LNCaP clone FGC (cell line): ENCODE measurements around the gene EGFLAM.

ENCODE experiments used
- DNase-seq: peaks from one replicate; pipeline ENCODE4 v3.0.0-alpha.2; 2011; ENCODE audit warnings: low read depth
- H3K4me3 ChIP-seq: 2 replicates; pipeline ENCODE4 v1.5.1; 2011; ENCODE audit warnings: mild to moderate bottlenecking, low read depth, low read length, control low read depth
- TF ChIP-seq, protein P1 (sequence below): IDR thresholded peaks from 2 replicates; pipeline ENCODE4 v1.5.1; 2012; ENCODE audit warnings: mild to moderate bottlenecking; ENCODE audit not compliant: control insufficient read depth, insufficient read depth; ENCODE audit errors: extremely low read depth

The EGFLAM gene

DNA sequence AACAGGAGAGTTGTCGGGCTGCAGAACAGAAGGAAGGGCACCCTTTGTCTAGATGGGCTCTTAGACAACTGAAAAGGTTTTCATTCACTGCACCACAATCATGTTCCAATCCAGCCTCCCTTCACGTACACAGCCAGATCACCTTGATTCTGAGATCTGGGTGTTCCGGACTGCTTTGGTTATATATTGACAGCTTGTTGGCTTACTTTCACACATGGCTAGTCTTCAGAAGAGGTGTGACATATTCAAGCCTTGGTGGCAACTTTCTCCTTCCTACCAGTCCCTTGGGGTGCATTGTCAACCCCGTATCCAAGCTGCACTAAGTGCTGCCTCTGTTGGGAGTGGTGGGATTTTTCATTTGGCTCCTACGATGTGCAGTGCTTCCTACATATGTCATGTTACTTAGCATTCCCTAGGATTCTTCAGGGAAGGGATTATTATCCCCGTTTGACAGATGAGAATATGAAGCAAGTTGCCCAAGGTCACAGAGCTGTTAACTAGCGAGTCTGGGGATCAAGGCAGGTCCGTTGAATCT lies 197.5 kb downstream of the EGFLAM start:
- TF ChIP-seq, protein P1, sequence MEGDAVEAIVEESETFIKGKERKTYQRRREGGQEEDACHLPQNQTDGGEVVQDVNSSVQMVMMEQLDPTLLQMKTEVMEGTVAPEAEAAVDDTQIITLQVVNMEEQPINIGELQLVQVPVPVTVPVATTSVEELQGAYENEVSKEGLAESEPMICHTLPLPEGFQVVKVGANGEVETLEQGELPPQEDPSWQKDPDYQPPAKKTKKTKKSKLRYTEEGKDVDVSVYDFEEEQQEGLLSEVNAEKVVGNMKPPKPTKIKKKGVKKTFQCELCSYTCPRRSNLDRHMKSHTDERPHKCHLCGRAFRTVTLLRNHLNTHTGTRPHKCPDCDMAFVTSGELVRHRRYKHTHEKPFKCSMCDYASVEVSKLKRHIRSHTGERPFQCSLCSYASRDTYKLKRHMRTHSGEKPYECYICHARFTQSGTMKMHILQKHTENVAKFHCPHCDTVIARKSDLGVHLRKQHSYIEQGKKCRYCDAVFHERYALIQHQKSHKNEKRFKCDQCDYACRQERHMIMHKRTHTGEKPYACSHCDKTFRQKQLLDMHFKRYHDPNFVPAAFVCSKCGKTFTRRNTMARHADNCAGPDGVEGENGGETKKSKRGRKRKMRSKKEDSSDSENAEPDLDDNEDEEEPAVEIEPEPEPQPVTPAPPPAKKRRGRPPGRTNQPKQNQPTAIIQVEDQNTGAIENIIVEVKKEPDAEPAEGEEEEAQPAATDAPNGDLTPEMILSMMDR, result no peak

DNA sequence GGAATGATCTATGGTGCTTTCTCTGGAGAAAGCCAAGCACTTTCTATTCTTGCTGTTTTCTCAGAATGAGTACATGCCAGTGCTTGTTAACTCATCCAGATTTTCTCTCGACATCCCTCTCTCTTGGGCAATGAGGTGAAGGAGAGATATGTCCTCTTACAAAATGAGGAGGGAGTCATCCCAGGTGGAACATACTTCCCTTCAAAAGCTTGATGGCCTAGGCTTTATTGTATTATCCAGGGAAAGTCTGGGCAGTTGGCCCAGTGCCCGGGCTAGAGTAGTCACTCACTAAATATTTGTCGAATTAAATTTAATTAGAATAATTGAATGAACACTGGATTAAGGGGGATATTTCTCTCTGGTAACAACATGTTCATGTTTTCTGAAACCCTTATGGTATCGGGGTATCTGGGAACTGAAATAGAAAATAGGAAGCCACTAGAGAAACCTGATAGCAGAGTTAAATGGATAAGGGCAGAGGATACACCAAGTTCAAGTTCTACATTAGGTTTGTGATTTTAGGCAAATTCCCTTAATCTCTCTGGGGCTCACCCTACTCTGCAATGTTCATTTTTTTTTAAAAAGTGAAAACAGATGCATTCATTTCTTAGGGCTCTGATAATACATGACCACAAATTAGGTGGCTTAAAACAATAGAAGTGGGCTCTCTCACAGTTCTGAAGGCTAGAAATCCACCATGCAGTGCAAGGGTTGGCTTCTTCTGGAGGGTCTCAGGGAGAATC lies 198.5 kb downstream of the EGFLAM start:
- DNase-seq, result no peak
- TF ChIP-seq, protein P1, result no peak
- no peak overlapping the region for H3K4me3 ChIP-seq

More for the DNA sequence above, 197.5 kb downstream of the EGFLAM start:
- H3K4me3 ChIP-seq, result no peak overlapping the region
- DNase-seq, result no peak

DNA sequence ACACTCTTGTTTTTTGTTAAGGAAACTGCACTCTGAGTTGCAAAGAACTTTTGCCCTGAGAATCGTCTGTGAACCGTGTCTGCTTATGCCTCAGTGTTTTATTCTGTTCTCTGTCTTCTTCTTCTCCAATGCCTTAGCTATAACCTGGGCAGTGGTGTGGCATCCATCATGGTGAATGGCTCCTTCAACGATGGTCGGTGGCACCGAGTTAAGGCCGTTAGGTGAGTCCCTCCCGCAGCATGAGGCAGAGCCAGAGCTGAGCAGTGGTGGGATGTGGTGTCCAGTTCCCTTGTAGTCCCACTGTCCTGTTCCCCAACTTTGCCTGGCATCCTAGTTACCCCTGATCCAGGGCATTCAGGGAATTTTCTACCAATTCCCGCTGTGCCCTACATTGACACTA lies 199.8 kb downstream of the EGFLAM start:
- TF ChIP-seq, protein P1, result no peak
- H3K4me3 ChIP-seq, result no peak overlapping the region
- DNase-seq, result no peak

DNA sequence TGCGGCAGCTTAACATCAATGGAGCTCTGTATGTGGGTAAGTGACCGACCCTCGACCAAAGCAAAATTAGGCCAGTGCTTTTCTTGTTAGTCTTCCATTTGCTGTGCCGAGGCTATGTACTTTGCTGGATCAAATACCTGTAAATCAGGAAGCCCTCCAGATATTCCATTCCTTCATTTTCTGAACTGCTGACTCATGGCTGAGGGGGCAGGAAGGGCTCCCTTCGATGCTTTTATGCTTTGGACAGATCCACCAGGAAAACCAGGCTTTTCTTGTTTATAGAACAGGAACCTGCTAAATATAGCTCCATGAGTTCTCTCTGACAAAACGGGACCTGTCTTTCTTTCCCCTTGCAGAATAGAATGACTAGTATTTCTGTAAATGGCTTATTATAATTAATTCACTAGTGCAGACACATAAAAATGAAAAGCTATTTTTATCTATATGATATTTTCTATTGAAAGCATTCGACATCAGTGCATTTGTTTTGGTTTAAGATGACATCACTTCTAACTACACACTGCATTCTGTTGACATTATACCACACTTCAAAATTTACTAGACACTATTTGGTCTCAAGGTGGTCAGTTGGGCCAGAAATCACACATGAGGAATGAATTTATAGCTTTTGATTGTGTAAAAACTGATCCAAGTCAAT lies 204.7 kb downstream of the EGFLAM start:
- TF ChIP-seq, protein P1, result no peak
- no peak overlapping the region for H3K4me3 ChIP-seq
- no peak for DNase-seq

DNA sequence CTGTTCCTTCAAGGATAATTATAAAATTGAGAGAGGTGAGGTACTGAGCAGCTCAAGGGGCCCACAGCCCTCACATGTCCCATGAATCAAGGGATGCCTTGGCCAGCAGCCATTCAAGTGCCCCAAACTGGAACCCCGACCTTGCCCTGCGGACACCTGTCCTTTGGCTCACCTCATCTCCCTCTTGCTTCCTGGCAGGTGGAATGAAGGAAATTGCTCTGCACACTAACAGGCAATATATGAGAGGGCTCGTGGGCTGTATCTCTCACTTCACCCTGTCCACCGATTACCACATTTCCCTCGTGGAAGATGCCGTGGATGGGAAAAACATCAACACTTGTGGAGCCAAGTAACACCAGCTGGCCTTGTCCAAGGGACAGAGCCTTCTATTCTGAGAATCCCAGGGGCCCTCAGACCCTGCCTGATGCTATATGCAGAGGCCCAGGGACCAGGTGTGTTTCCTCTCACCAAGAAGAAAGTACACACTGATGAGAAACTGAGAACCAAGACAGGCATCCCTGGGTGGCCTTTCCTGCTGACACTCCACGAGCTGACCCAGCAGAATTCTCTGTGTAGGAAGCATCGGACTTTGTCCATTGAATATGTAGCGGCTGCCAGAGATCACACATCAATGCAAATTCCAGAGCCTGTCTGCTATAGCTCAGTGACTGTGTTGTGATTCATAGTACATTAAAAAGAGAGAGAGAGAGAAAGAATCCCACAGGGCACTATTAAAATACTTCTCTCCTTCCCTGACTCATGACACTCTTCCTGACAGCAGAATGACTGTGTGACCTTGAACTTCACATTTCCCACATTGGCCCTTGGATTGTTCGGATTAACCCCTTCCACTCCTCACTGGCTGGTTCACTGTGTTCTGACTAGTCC lies 205.5 kb downstream of the EGFLAM start:
- H3K4me3 ChIP-seq, result no peak overlapping the region
- no peak for DNase-seq
- TF ChIP-seq, protein P1, result no peak

DNA sequence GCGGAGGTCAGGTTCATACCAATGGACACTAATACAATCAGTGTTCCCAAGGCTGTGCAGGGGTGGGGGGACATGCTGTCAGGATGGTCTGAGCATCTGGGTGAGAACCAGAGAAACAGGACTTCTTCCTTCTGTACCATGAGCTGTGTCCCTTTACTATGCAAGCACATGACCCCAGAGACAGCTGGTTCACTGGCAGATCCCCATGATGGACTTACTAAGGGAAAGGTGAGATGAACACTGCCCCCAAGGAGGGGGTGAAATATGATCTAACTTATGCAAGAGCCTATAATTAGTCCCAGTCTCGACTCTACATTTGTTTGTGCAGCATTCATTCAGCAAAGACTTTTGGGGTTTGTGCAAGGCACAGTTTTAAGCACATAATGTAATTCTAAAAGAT lies 206.7 kb downstream of the EGFLAM start:
- no peak overlapping the region for H3K4me3 ChIP-seq
- DNase-seq, result no peak
- TF ChIP-seq, protein P1, result no peak
